HEK293 (cell line): ENCODE data around the gene TMEM183A.
A peak's percentile ranks its signal among the peaks of the same experiment; 100 is the strongest.

Experiments
- CTCF ChIA-PET: fragments of 350-600 bp; formaldehyde crosslinking; extraction: SDS; loops from one replicate; lab custom pipeline; 2021; ENCODE audit warnings: antibody characterized with exemption; lab: Yijun Ruan, JAX
- POLR2A ChIA-PET: fragments of 300-600 bp; formaldehyde crosslinking; extraction: SDS; loops from one replicate; lab custom pipeline; 2020; ENCODE audit warnings: antibody characterized with exemption, inconsistent platforms; lab: Yijun Ruan, JAX
- H3K27ac ChIP-seq: fragments of 200-500 bp; sonication (Bioruptor generic); 2 replicates; pipeline ENCODE4 v1.5.1; 2014; ENCODE audit warnings: low read depth, low read length, control low read depth, inconsistent platforms; ENCODE audit errors: extremely low read depth
- H3K36me3 ChIP-seq, 2 experiments: fragments of 200-500 bp in 1 of 2; sonication (Bioruptor generic) in 1 of 2; 1 replicate in 1 of 2; 2 replicates in 1 of 2; pipeline ENCODE4 v1.5.1; 2014 to 2017; ENCODE audit warnings: inconsistent platforms in 2 of 2, low read length in 2 of 2; ENCODE audit not compliant: control insufficient read depth in 2 of 2, insufficient read depth in 1 of 2
- H3K4me1 ChIP-seq: fragments of 200-500 bp; sonication (Bioruptor generic); 2 replicates; pipeline ENCODE4 v1.5.1; 2014; ENCODE audit warnings: mild to moderate bottlenecking, low read length, inconsistent platforms; ENCODE audit not compliant: control insufficient read depth, insufficient read depth
- H3K4me3 ChIP-seq: 2 replicates; pipeline ENCODE4 v1.5.1; 2011; ENCODE audit warnings: low read depth, mild to moderate bottlenecking, control low read depth, low read length, moderate library complexity
- H3K9me3 ChIP-seq: fragments of 200-500 bp; sonication (Bioruptor generic); 2 replicates; pipeline ENCODE4 v1.5.1; 2014; ENCODE audit warnings: low read depth, low read length, inconsistent platforms; ENCODE audit not compliant: control insufficient read depth, insufficient read depth
- EGR2 ChIP-seq: fragments of 450-650 bp; formaldehyde crosslinking; IDR thresholded peaks from 2 replicates; pipeline ENCODE4 v1.5.1; 2016; ENCODE audit warnings: low read depth, missing biosample characterization, missing genetic modification characterization
- GLIS1 ChIP-seq: fragments of 450-650 bp; formaldehyde crosslinking; IDR thresholded peaks from 2 replicates; pipeline ENCODE4 v1.5.1; 2016; ENCODE audit warnings: missing biosample characterization, missing genetic modification characterization
- KLF8 ChIP-seq: fragments of 450-650 bp; formaldehyde crosslinking; IDR thresholded peaks from 2 replicates; pipeline ENCODE4 v1.5.1; 2016; ENCODE audit warnings: missing biosample characterization, missing genetic modification characterization
- KLF9 ChIP-seq: fragments of 450-650 bp; formaldehyde crosslinking; IDR thresholded peaks from 2 replicates; pipeline ENCODE4 v1.5.1; 2016; ENCODE audit warnings: missing biosample characterization, missing genetic modification characterization, low read depth
- MYNN ChIP-seq: fragments of 450-650 bp; formaldehyde crosslinking; IDR thresholded peaks from 2 replicates; pipeline ENCODE4 v1.5.1; 2016; ENCODE audit warnings: missing biosample characterization, missing genetic modification characterization, borderline replicate concordance
- REPIN1 ChIP-seq: fragments of 450-650 bp; formaldehyde crosslinking; IDR thresholded peaks from 2 replicates; pipeline ENCODE4 v1.5.1; 2017; ENCODE audit warnings: missing biosample characterization, missing genetic modification characterization, low read depth
- SCRT1 ChIP-seq: fragments of 450-650 bp; formaldehyde crosslinking; IDR thresholded peaks from 2 replicates; pipeline ENCODE4 v1.5.1; 2016; ENCODE audit warnings: missing biosample characterization, missing genetic modification characterization, borderline replicate concordance
- SP2 ChIP-seq: fragments of 450-650 bp; formaldehyde crosslinking; IDR thresholded peaks from 2 replicates; pipeline ENCODE4 v1.5.1; 2016; ENCODE audit warnings: missing biosample characterization, missing genetic modification characterization
- ZBTB48 ChIP-seq: fragments of 450-650 bp; formaldehyde crosslinking; IDR thresholded peaks from 2 replicates; pipeline ENCODE4 v1.5.1; 2016; ENCODE audit warnings: missing biosample characterization, missing genetic modification characterization
- ZFP41 ChIP-seq: fragments of 450-650 bp; formaldehyde crosslinking; IDR thresholded peaks from 2 replicates; pipeline ENCODE4 v1.5.1; 2016; ENCODE audit warnings: missing biosample characterization, missing genetic modification characterization, borderline replicate concordance
- ZNF140 ChIP-seq: fragments of 450-650 bp; formaldehyde crosslinking; IDR thresholded peaks from 2 replicates; pipeline ENCODE4 v1.5.1; 2016; ENCODE audit warnings: missing biosample characterization, missing genetic modification characterization
- ZNF146 ChIP-seq: fragments of 450-650 bp; formaldehyde crosslinking; IDR thresholded peaks from 2 replicates; pipeline ENCODE4 v1.5.1; 2016; ENCODE audit warnings: missing biosample characterization, missing genetic modification characterization
- ZNF155 ChIP-seq: fragments of 450-650 bp; formaldehyde crosslinking; IDR thresholded peaks from 2 replicates; pipeline ENCODE4 v1.5.1; 2016; ENCODE audit warnings: missing biosample characterization, missing genetic modification characterization
- ZNF341 ChIP-seq: fragments of 450-650 bp; formaldehyde crosslinking; IDR thresholded peaks from 2 replicates; pipeline ENCODE4; 2016; ENCODE audit warnings: low read depth, missing biosample characterization, missing genetic modification characterization
- ZNF366 ChIP-seq: fragments of 450-650 bp; formaldehyde crosslinking; conservative IDR thresholded peaks from 2 replicates; pipeline ENCODE4 v1.5.1; 2016; ENCODE audit warnings: missing biosample characterization, missing genetic modification characterization
- ZNF37A ChIP-seq: fragments of 450-650 bp; IDR thresholded peaks from 2 replicates; pipeline ENCODE4 v1.5.1; 2018; ENCODE audit warnings: missing biosample characterization, missing genetic modification characterization
- ZNF510 ChIP-seq: fragments of 450-650 bp; formaldehyde crosslinking; IDR thresholded peaks from 2 replicates; pipeline ENCODE4 v1.5.1; 2018; ENCODE audit warnings: mild to moderate bottlenecking, missing genetic modification characterization, missing biosample characterization; ENCODE audit not compliant: insufficient replicate concordance
- ZNF549 ChIP-seq: fragments of 450-650 bp; IDR thresholded peaks from 2 replicates; pipeline ENCODE4 v1.5.1; 2018; ENCODE audit warnings: missing biosample characterization, missing genetic modification characterization, mild to moderate bottlenecking, inconsistent platforms, moderate library complexity
- ZNF560 ChIP-seq: fragments of 450-650 bp; formaldehyde crosslinking; IDR thresholded peaks from 2 replicates; pipeline ENCODE4 v1.5.1; 2017; ENCODE audit warnings: missing biosample characterization, missing genetic modification characterization, borderline replicate concordance
- ZNF561 ChIP-seq: fragments of 450-650 bp; IDR thresholded peaks from 2 replicates; pipeline ENCODE4 v1.5.1; 2018; ENCODE audit warnings: missing biosample characterization, missing genetic modification characterization, borderline replicate concordance
- ZNF585B ChIP-seq: fragments of 450-650 bp; formaldehyde crosslinking; IDR thresholded peaks from 2 replicates; pipeline ENCODE4 v1.5.1; 2016; ENCODE audit warnings: missing biosample characterization, missing genetic modification characterization
- ZNF624 ChIP-seq: fragments of 450-650 bp; formaldehyde crosslinking; IDR thresholded peaks from 2 replicates; pipeline ENCODE4 v1.5.1; 2017; ENCODE audit warnings: missing biosample characterization, missing genetic modification characterization
- ZNF629 ChIP-seq: fragments of 450-650 bp; formaldehyde crosslinking; IDR thresholded peaks from 2 replicates; pipeline ENCODE4 v1.5.1; 2017; ENCODE audit warnings: missing biosample characterization, missing genetic modification characterization
- ZNF660 ChIP-seq: fragments of 450-650 bp; IDR thresholded peaks from 2 replicates; pipeline ENCODE4 v1.5.1; 2018; ENCODE audit warnings: missing biosample characterization, mild to moderate bottlenecking, missing genetic modification characterization
- ZNF701 ChIP-seq: fragments of 450-650 bp; formaldehyde crosslinking; IDR thresholded peaks from 2 replicates; pipeline ENCODE4 v1.5.1; 2016; ENCODE audit warnings: missing biosample characterization, missing genetic modification characterization
- ZNF843 ChIP-seq: fragments of 450-650 bp; formaldehyde crosslinking; IDR thresholded peaks from 2 replicates; pipeline ENCODE4 v1.5.1; 2016; ENCODE audit warnings: missing biosample characterization, missing genetic modification characterization
- TF ChIP-seq, protein P1 (sequence below): fragments of 450-650 bp; IDR thresholded peaks from 2 replicates; pipeline ENCODE4 v1.5.1; 2018; ENCODE audit warnings: missing biosample characterization, mild to moderate bottlenecking, missing genetic modification characterization
- TF ChIP-seq, protein P2 (sequence below): fragments of 450-650 bp; formaldehyde crosslinking; IDR thresholded peaks from 2 replicates; pipeline ENCODE4 v1.5.1; 2016; ENCODE audit warnings: missing biosample characterization, missing genetic modification characterization
- TF ChIP-seq, protein P3 (sequence below): fragments of 450-650 bp; formaldehyde crosslinking; optimal IDR thresholded peaks from 2 replicates; pipeline ENCODE3; 2016; ENCODE audit warnings: missing biosample characterization, mild to moderate bottlenecking, missing genetic modification characterization
- TF ChIP-seq, protein P4 (sequence below): fragments of 450-650 bp; formaldehyde crosslinking; IDR thresholded peaks from 2 replicates; pipeline ENCODE4 v1.5.0; 2017; ENCODE audit warnings: missing biosample characterization, missing genetic modification characterization, borderline replicate concordance

Gene TMEM183A

DNA sequence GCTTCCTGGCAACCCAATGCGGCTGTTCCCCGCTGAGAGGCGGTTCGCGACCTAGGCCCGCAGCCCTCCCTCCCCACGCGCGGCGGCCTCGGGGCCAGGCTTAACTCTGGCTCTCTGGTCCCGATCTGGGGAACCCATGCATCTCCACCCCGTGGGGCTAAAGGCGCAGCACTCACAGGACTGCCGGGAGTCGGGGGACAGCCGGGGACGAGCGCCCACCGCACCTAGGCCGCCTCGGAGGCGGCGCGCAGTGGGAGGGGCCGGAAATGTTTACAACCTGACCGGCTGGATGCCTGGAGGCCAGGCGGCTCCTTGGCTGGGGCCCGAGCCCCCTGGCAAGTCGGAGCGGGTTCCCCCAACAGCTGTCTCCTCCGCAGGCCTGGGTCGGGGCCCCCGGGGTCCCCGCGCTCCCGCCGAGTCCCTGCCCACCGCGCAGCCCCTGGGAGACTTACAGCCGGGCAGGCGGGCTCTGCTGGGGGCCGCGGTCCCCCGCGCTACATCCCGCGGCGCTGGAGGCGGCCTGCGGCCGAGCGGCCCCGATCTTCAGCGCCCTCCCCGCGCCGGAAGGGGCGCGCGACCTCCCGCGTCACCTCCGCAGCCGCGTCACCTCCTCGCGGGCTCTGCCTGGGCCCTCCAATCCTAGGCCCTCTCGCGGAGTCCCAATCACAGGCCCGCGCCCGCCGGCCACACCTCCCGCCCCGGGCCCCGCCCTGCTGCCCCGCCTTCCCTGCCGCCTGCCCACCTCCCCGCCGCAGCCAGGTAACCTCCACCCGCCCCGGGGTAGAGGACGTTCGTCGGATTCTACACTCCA is 49.2 kb upstream of the TMEM183A start, which contains the start of gene ADIPOR1:
TSS of gene ADIPOR1 (minus strand) at position 580 of the 811 bp plus-strand sequence. CDS start 7,242 bp downstream, outside the sequence.
- H3K27ac ChIP-seq = peak within 1 kb of the TSS; percentile 84
- H3K36me3 ChIP-seq = peaks cover 0 to 46% of the 10 kb centered on the region in 2 experiments; a peak in 1 of 3 replicates
- ChIA-PET CTCF (no interaction called here), POLR2A (no interaction called here)
- peaks cover 9% of the 10 kb centered on the region for H3K4me1 ChIP-seq
- H3K4me3 ChIP-seq = peak within 1 kb of the TSS; percentile 88
- H3K9me3 ChIP-seq = no peaks in the 10 kb centered on the region
- TF ChIP-seq GLIS1 (peak; percentile 99), EGR2 (peak; percentile 35; the same call in 1 of the 2 replicates), SP2 (tag by site-specific recombination) (peak; percentile 57), REPIN1 (tag by site-specific recombination) (no peak), ZNF366 (no peak), ZNF629 (0 out of 2 replicates have a peak, but pooled peaks have one; percentile 18), ZNF561 (tag by site-specific recombination) (peak; percentile 43; the same call in 1 of the 2 replicates), ZNF701 (tag by site-specific recombination) (no peak), KLF9 (peak; percentile 87), ZNF146 (0 out of 2 replicates have a peak, but pooled peaks have one; percentile 16), ZNF549 (tag by site-specific recombination) (no peak), ZNF37A (tag by site-specific recombination) (no peak), ZNF624 (tag by site-specific recombination) (0 out of 2 replicates have a peak, but pooled peaks have one; percentile 46), ZNF341 (tag by site-specific recombination) (peak; percentile 85), ZNF585B (tag by site-specific recombination) (0 out of 2 replicates have a peak, but pooled peaks have one; percentile 15), KLF8 (peak; percentile 92), ZFP41 (tag by site-specific recombination) (no peak), MYNN (tag by site-specific recombination) (no peak), ZNF843 (tag by site-specific recombination) (peak; percentile 24; the same call in 1 of the 2 replicates), ZNF510 (tag by site-specific recombination) (no peak), ZNF660 (tag by site-specific recombination) (peak; percentile 69; the same call in 1 of the 2 replicates), ZNF560 (tag by site-specific recombination) (no peak), ZBTB48 (peak; percentile 41), SCRT1 (tag by site-specific recombination) (no peak), ZNF155 (no peak), ZNF140 (no peak)
- TF ChIP-seq, protein P1, sequence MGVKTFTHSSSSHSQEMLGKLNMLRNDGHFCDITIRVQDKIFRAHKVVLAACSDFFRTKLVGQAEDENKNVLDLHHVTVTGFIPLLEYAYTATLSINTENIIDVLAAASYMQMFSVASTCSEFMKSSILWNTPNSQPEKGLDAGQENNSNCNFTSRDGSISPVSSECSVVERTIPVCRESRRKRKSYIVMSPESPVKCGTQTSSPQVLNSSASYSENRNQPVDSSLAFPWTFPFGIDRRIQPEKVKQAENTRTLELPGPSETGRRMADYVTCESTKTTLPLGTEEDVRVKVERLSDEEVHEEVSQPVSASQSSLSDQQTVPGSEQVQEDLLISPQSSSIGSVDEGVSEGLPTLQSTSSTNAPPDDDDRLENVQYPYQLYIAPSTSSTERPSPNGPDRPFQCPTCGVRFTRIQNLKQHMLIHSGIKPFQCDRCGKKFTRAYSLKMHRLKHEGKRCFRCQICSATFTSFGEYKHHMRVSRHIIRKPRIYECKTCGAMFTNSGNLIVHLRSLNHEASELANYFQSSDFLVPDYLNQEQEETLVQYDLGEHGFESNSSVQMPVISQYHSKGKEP (tag by site-specific recombination) = no peak
- TF ChIP-seq, protein P2, sequence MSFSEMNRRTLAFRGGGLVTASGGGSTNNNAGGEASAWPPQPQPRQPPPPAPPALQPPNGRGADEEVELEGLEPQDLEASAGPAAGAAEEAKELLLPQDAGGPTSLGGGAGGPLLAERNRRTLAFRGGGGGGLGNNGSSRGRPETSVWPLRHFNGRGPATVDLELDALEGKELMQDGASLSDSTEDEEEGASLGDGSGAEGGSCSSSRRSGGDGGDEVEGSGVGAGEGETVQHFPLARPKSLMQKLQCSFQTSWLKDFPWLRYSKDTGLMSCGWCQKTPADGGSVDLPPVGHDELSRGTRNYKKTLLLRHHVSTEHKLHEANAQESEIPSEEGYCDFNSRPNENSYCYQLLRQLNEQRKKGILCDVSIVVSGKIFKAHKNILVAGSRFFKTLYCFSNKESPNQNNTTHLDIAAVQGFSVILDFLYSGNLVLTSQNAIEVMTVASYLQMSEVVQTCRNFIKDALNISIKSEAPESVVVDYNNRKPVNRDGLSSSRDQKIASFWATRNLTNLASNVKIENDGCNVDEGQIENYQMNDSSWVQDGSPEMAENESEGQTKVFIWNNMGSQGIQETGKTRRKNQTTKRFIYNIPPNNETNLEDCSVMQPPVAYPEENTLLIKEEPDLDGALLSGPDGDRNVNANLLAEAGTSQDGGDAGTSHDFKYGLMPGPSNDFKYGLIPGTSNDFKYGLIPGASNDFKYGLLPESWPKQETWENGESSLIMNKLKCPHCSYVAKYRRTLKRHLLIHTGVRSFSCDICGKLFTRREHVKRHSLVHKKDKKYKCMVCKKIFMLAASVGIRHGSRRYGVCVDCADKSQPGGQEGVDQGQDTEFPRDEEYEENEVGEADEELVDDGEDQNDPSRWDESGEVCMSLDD (tag by site-specific recombination) = 0 out of 2 replicates have a peak, but pooled peaks have one; percentile 49
- TF ChIP-seq, protein P3, sequence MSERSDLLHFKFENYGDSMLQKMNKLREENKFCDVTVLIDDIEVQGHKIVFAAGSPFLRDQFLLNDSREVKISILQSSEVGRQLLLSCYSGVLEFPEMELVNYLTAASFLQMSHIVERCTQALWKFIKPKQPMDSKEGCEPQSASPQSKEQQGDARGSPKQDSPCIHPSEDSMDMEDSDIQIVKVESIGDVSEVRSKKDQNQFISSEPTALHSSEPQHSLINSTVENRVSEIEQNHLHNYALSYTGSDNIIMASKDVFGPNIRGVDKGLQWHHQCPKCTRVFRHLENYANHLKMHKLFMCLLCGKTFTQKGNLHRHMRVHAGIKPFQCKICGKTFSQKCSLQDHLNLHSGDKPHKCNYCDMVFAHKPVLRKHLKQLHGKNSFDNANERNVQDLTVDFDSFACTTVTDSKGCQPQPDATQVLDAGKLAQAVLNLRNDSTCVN = peak; percentile 91
- TF ChIP-seq, protein P4, sequence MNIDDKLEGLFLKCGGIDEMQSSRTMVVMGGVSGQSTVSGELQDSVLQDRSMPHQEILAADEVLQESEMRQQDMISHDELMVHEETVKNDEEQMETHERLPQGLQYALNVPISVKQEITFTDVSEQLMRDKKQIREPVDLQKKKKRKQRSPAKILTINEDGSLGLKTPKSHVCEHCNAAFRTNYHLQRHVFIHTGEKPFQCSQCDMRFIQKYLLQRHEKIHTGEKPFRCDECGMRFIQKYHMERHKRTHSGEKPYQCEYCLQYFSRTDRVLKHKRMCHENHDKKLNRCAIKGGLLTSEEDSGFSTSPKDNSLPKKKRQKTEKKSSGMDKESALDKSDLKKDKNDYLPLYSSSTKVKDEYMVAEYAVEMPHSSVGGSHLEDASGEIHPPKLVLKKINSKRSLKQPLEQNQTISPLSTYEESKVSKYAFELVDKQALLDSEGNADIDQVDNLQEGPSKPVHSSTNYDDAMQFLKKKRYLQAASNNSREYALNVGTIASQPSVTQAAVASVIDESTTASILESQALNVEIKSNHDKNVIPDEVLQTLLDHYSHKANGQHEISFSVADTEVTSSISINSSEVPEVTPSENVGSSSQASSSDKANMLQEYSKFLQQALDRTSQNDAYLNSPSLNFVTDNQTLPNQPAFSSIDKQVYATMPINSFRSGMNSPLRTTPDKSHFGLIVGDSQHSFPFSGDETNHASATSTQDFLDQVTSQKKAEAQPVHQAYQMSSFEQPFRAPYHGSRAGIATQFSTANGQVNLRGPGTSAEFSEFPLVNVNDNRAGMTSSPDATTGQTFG (tag by site-specific recombination) = no peak
